Ramos (cell line): ENCODE results near the gene E4F1.

Source experiments
- in situ Hi-C: fragments of 300-500 bp; cut with MboI; formaldehyde crosslinking; loops from one replicate; pipeline ENCODE4 v1.14.3; 2022; ENCODE audit warnings: low sequenced_read_pairs; ENCODE audit not compliant: unreplicated experiment

E4F1 gene

GRCh38 chr16:2267913-2268666 lies 44.7 kb downstream of the E4F1 start, which contains the start of gene RNPS1:
TSS of gene RNPS1 (minus strand) at chr16:2268126. CDS start at chr16:2264643, 3,483 bp downstream.
- in situ Hi-C loops, result no loop called here

GRCh38 chr16:2270070-2270462 lies 46.7 kb downstream of the E4F1 start:
- in situ Hi-C loops, result no loop called here

GRCh38 chr16:2270588-2271470 lies 47.4 kb downstream of the E4F1 start:
- in situ Hi-C loops, result no loop called here

- in situ Hi-C loops, result no loop called here
Measured at GRCh38 chr16:2271848-2272461, 48.6 kb downstream of the E4F1 start.

- in situ Hi-C loops, result no loop called here
Measured at GRCh38 chr16:2273484-2273883, 50.1 kb downstream of the E4F1 start.

- in situ Hi-C loops, result no loop called here
Measured at GRCh38 chr16:2273931-2274330, 50.5 kb downstream of the E4F1 start.

- in situ Hi-C loops, result no loop called here
Measured at GRCh38 chr16:2275476-2276367, 52.3 kb downstream of the E4F1 start.

GRCh38 chr16:2276368-2277195 lies 53.2 kb downstream of the E4F1 start:
- in situ Hi-C loops, result no loop called here

GRCh38 chr16:2277466-2278271 lies 54.3 kb downstream of the E4F1 start:
- in situ Hi-C loops, result no loop called here

GRCh38 chr16:2278272-2278608 lies 54.8 kb downstream of the E4F1 start:
- in situ Hi-C loops, result no loop called here

GRCh38 chr16:2278956-2279800 lies 55.8 kb downstream of the E4F1 start:
- in situ Hi-C loops, result no loop called here

GRCh38 chr16:2280461-2280860 lies 57.1 kb downstream of the E4F1 start:
- in situ Hi-C loops, result no loop called here

- in situ Hi-C loops, result no loop called here
Measured at GRCh38 chr16:2280981-2281542, 57.7 kb downstream of the E4F1 start.

GRCh38 chr16:2282262-2282661 lies 58.9 kb downstream of the E4F1 start:
- in situ Hi-C loops, result no loop called here

GRCh38 chr16:2282866-2283555 lies 59.6 kb downstream of the E4F1 start:
- in situ Hi-C loops, result no loop called here

- in situ Hi-C loops, result no loop called here
Measured at GRCh38 chr16:2284001-2284770, 60.8 kb downstream of the E4F1 start.
